ENCODE data around the gene CBX3.

The CBX3 gene

DNA sequence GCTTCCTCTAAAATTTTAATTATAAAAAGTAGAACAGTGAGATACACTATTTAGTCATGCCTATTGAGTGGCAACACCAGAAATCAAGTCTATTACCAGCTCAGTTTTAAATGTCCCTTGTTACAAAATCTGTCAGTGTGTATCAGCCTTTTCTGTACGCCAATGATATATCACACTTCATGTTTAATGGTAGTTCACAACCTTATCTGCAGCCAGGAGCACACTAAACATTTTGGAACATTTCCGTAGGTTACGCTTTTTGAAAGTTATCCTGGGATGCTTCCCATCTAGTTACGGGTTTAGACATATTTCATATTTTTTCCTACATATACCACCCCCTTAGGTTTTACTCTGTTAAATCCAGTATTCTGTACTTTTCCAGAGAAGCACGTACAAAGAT, 6.4 kb upstream of the CBX3 start:
- TF ChIP-seq, protein P1, sequence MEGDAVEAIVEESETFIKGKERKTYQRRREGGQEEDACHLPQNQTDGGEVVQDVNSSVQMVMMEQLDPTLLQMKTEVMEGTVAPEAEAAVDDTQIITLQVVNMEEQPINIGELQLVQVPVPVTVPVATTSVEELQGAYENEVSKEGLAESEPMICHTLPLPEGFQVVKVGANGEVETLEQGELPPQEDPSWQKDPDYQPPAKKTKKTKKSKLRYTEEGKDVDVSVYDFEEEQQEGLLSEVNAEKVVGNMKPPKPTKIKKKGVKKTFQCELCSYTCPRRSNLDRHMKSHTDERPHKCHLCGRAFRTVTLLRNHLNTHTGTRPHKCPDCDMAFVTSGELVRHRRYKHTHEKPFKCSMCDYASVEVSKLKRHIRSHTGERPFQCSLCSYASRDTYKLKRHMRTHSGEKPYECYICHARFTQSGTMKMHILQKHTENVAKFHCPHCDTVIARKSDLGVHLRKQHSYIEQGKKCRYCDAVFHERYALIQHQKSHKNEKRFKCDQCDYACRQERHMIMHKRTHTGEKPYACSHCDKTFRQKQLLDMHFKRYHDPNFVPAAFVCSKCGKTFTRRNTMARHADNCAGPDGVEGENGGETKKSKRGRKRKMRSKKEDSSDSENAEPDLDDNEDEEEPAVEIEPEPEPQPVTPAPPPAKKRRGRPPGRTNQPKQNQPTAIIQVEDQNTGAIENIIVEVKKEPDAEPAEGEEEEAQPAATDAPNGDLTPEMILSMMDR (conservative IDR thresholded peaks at IDR 0.05; ENCODE audit: low read depth, low read length): no peak
- DNase-seq (ENCODE audit: low read depth): no peak
- no peak overlapping the region for H3K4me3 ChIP-seq (ENCODE audit: low read depth, low read length)

DNA sequence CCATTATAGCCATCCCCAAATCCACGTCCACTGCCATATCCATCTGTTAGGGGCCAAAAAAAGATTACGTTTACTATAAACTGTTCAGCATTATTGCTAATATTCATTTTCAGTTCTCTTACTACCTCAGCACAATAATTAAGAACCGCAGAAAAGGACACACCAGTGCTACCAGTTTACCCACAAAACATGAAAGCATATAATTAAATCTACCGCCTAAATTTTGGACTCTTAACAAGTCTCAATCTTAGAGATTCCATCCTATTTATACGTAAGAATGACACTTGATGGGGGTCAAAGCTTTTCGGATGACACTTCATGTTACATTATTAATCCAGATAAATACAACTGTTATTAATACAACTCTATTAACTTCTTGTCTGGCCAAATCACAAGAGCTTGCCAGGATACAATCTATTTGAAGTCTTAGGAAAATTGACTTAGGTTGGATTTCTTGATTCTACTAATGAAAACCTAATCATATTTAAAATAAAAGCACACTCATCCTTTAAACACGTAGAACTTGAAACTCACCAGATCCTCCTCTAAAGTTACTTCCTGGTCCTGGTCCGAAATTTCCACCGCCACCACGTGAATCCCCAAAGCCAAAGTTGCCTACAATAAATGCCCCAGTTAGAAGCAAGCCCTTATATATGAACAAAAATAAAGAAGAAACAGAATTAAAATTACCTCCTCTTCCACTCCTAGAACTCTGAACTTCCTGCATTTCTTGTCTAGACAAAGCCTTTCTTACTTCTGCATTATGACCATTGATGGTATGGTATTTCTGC, 5.5 kb upstream of the CBX3 start:
- TF ChIP-seq, protein P1 (conservative IDR thresholded peaks at IDR 0.05; ENCODE audit: low read depth, low read length): no peak
- DNase-seq (ENCODE audit: low read depth): no peak
- no peak overlapping the region for H3K4me3 ChIP-seq (ENCODE audit: low read depth, low read length)

DNA sequence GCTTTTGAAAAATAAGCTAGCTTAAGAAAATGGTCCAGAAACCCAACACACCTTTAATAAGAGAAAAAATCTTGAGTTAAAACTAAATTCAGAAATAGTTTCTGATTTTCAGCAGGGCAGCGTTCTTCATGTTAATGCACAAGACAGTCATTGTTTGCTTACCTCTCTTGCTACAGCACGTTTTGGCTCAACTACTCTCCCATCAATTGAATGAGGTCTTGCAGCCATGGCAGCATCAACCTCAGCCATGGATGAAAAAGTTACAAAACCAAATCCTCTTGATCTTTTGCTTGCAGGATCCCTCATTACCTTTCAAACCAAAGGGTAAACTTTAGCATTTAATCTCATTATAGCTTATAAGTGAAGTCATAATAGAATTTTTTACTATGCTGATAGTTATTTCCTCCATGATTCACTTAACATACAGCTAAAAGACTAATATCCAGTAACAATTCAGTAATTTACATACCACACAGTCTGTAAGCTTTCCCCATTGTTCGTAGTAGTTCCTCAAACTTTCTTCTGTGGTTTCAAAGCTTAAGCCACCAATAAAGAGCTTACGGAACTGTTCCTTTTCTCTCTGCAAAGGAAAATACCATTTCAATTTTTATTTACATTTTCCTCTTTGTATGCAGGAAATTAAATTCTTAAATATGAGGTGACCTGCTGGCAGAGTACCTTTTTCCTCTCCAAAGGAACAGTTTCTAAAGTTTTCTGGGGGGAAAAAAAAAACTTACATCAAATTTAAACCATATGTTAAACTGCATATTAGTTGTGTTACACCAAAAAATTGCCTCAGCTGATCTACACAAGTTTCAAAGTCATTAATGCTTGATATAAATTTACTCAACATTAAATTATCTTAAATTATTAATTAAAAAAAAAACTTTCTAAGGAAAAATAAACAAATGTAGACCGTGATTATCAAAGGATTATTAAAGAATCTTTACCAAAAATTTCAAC, 4.1 kb upstream of the CBX3 start:
- DNase-seq (ENCODE audit: low read depth): no peak
- H3K4me3 ChIP-seq (ENCODE audit: low read depth, low read length): peak overlapping the region; percentile 98
- TF ChIP-seq, protein P1 (conservative IDR thresholded peaks at IDR 0.05; ENCODE audit: low read depth, low read length): no peak

DNA sequence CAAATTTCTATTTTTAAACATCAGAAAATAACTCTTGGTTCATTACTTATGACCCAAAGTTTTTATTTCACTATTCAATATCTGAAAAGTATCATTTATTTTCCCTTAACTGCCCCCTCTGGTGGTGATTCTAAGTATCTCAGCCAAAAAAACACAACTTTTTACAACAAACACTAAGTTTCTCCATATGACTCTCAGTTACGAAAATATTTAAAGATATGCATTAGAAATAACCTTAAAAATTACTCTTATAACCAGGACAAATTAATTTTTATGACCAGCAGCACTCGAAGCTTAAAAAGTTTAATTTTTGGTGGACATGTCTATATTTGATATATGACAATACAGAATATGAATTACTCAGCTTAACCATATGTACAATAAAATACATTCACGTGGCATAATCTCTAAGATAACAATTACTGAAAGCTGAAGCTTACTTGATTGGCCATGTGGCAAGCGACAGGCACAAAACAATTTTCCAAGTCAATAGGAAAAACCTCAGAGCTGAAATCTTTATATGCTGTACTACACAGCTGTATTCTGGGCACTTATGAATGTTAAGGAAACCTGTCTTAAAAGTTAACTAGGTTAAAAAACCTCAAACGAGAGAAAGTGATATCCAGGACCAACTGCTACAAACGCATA, 3.3 kb upstream of the CBX3 start:
- peak overlapping the region; percentile 98 for H3K4me3 ChIP-seq (ENCODE audit: low read depth, low read length)
- TF ChIP-seq, protein P1 (conservative IDR thresholded peaks at IDR 0.05; ENCODE audit: low read depth, low read length): peak; percentile 58
- no peak for DNase-seq (ENCODE audit: low read depth)

DNA sequence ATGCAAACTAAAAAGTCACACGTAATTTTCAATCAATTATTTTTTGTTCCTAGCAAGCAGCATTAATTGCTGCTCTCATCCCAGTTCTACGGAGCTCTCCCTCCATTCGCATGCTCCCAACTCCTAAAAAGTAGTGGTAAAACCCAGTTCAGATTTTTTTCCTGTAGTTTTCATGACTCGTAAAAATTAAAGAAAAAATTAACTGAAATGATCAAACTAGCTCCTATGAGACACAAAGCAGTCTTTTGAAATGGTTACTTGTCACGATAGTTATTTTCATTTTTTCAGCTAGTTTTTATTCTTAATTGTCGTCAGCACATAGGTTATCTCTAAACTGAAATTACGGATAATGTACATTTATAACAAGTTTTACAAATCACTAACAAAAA, 2.8 kb upstream of the CBX3 start:
- TF ChIP-seq, protein P1 (conservative IDR thresholded peaks at IDR 0.05; ENCODE audit: low read depth, low read length): no peak
- no peak for DNase-seq (ENCODE audit: low read depth)
- H3K4me3 ChIP-seq (ENCODE audit: low read depth, low read length): peak overlapping the region; percentile 98

DNA sequence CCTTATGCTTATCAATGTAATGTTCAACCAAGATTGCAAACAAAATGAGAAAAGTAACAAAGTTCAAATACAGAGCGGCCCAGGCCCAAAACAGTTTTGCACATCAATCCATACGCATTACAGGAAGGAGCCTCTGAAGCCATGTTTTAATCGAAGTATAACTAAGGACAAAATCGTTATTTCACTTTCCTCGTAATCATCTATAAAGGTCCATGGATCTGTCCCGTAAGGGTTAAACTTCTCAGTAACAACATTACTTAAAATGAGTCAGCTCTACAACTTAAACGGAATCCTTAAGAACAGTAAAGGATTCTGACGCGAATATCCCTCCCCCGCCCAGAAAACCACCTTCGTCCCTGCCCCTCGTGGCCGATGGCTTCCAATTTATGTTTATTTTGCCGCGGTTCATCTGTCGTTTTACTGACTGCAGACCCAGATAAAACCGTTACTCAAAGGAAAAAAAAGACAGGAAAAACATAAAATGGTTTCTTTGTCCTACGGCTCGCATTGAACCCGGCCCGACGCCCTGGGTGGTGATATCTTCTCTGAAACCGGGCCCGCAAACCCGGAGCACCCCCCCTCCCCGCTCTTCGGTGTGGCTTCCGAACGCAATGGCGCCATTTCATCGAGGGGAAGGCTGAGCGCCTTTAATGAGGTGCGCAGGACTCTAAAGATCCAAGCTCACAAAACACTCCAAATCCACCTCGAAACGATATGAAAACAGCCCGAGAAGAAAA, 2.1 kb upstream of the CBX3 start:
- no peak for DNase-seq (ENCODE audit: low read depth)
- H3K4me3 ChIP-seq (ENCODE audit: low read depth, low read length): peak overlapping the region; percentile 98
- TF ChIP-seq, protein P1 (conservative IDR thresholded peaks at IDR 0.05; ENCODE audit: low read depth, low read length): no peak

Measured in choroid plexus epithelial cell (primary cell).